H1 (cell line): ENCODE measurements around the gene SCNM1. TPM values are rescaled to one million over a fixed set of nuclear protein-coding genes. Genes with fewer than 3 reads are reported as not detected.

Experiments used
- BCL11A ChIP-seq, 2 experiments: IDR thresholded peaks; one replicate each; pipeline ENCODE4 v1.6.1; 2011; ENCODE audit warnings: low read depth in 2 of 2, low read length in 2 of 2, mild to moderate bottlenecking in 2 of 2
- CTBP2 ChIP-seq: IDR thresholded peaks from 2 replicates; pipeline ENCODE4 v1.7.0; 2011; ENCODE audit warnings: borderline replicate concordance, mild to moderate bottlenecking, moderate library complexity, mixed read lengths, low read length; ENCODE audit not compliant: insufficient read depth, insufficient read length
- TAF7 ChIP-seq: optimal IDR thresholded peaks from 2 replicates; pipeline ENCODE3; 2011; ENCODE audit warnings: low read depth, mild to moderate bottlenecking, inconsistent platforms, low read length, moderate library complexity, borderline replicate concordance
- polyA plus RNA-seq, 7 experiments: library from polyadenylated mRNA; depleted of rRNA in 3 of 7; stranded (reverse) in 5 of 7; unstranded in 2 of 7; fragments of >200 nt in 5 of 7; fragments of 200-250 nt in 2 of 7; gene quantifications; 1 replicate in 5 of 7; 2 replicates in 1 of 7; 4 replicates in 1 of 7; pipeline versions ENCODE4 v1.2.1 to v1.2.3, GENCODE V29; 2011 to 2013; ENCODE audit warnings: missing spikeins in 2 of 7, mixed read lengths in 2 of 7
- total RNA-seq: library from RNA; stranded (reverse); fragmentation: NEBNext Ultra II Directional; extraction: Animal tissue kit (Norgen Biotek cat#: 25700); gene quantifications from 2 replicates; pipeline ENCODE4 v1.2.1, GENCODE V29; 2021

The SCNM1 gene
- total and polyA plus RNA-seq, 2 of the 8 experiments (the other 6 are each of a cell fraction or from before 2014, with no cell fraction given) = 13.6 to 46.2 TPM

GRCh38 chr1:151193304-151193703, 27.4 kb downstream of the SCNM1 start (continued):
- TF ChIP-seq CTBP2 = no peak
- no peak for TF ChIP-seq BCL11A (IDR thresholded peaks at IDR 0.05; ENCODE audit: low read depth in 2 of 2, low read length in 2 of 2)
- TF ChIP-seq TAF7 = no peak
